ENCODE results near the gene NUDT3.
"Not testable (repeated sequence)": the region's sequence is repeated elsewhere in the genome, so short reads cannot be mapped to it uniquely, and the experiment has no call there.

The NUDT3 gene

DNA sequence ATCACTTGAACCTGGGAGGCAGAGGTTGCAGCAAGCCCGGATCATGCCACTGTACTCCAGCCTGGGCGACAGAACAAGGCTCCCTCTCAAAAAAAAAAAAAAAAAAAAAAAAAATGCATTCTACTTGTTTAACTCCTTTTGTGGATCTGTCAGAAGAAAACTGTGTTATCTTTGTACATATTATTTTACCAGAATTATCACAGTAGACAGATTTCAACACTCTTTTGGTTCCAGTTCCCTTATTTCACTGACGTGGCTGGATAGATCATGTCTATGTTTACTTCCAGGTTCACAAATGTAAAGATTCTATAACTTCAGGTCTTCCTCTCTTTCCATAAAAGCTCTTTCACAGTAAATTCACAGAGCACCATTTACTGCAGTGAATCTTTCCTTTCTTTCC, 18.4 kb downstream of the NUDT3 start:
- H3K4me3 ChIP-seq, result no peak overlapping the region
- TF ChIP-seq Cebpa-rat (IDR thresholded peaks at IDR 0.05), result no peak
- no peaks in the 10 kb centered on the region for H3K27me3 ChIP-seq
- H3K4me1 ChIP-seq, result peaks cover 20% of the 10 kb centered on the region; the same call in 1 of the 2 replicates
- H4K20me1 ChIP-seq, result peaks cover 98% of the 10 kb centered on the region
- no peak overlapping the region for H3K9ac ChIP-seq
- no peak overlapping the region for H3K4me2 ChIP-seq
- peaks cover 52% of the 10 kb centered on the region for H3K36me3 ChIP-seq
- no peak overlapping the region for H3K27ac ChIP-seq
- no peaks in the 10 kb centered on the region for H3K9me3 ChIP-seq

DNA sequence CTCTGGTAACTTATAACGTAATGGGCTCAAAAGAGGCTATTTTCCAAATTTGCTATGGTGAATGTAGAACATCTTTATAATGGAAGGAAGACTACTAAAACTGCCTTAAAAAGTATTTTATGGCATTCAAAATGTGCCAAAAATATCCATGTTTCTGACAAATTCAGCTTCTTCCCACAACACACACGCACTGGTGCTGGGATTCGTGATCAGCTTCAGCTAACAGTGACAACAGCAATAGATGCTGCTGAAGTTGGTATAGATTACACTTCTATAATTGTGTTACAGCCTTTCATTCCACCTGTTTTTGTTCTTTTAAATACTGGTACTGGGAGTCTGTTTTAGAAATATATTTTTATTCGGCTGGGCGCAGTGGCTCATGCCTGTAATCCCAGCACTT, 19.0 kb downstream of the NUDT3 start:
- H3K9ac ChIP-seq, result no peak overlapping the region
- H3K9me3 ChIP-seq, result no peaks in the 10 kb centered on the region
- H4K20me1 ChIP-seq, result peaks cover 98% of the 10 kb centered on the region
- H3K36me3 ChIP-seq, result peaks cover 55% of the 10 kb centered on the region
- H3K4me3 ChIP-seq, result no peak overlapping the region
- H3K27ac ChIP-seq, result no peak overlapping the region
- TF ChIP-seq Cebpa-rat (IDR thresholded peaks at IDR 0.05), result no peak
- H3K4me2 ChIP-seq, result no peak overlapping the region
- H3K4me1 ChIP-seq, result peaks cover 22% of the 10 kb centered on the region
- H3K27me3 ChIP-seq, result no peaks in the 10 kb centered on the region

DNA sequence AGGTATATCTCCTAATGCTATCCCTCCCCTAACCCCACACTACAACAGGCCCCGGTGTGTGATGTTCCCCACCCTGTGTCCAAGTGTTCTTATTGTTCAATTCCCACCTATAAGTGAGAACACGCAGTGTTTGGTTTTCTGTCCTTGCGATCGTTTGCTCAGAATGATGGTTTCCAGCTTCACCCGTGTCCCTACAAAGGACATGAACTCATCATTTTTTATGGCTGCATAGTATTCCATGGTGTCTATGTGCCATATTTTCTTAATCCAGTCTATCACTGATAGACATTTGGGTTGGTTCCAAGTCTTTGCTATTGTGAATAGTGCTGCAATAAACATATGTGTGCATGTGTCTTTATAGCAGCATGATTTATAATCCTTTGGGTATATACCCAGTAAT, 20.6 kb downstream of the NUDT3 start:
- H3K4me2 ChIP-seq, H3K27ac ChIP-seq: not testable (repeated sequence)
- H4K20me1 ChIP-seq, result peaks cover 98% of the 10 kb centered on the region

DNA sequence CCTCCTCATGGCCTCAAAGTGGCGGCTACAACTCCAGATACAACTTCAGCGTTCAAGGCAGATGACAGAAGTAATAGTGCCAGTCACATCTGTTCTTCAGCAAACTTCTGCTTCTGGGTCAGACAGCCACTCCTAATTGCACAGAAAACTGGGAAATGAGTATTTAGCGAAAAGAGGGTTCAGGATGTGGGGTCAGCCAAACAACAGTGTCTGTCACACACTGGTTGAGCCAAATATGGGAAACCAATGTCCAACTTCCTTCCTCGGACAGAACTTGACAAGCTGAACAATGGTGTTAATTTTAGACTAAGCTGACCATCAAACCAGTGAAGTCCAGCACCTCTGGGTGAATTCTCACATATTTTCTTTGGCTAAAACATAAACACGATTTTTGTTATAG, 22.1 kb downstream of the NUDT3 start:
- Histone ChIP-seq H3K27me3 (no peaks in the 10 kb centered on the region), H4K20me1 (peaks cover 95% of the 10 kb centered on the region), H3K9ac (no peak overlapping the region), H3K9me3 (no peaks in the 10 kb centered on the region), H3K4me3 (no peak overlapping the region), H3K4me2 (no peak overlapping the region), H3K4me1 (peaks cover 25% of the 10 kb centered on the region), H3K27ac (no peak overlapping the region), H3K36me3 (peaks cover 41% of the 10 kb centered on the region)
- TF ChIP-seq Cebpa-rat (IDR thresholded peaks at IDR 0.05), result no peak

More for the DNA sequence above, 20.6 kb downstream of the NUDT3 start:
- Histone ChIP-seq H3K4me1 (peaks cover 25% of the 10 kb centered on the region), H3K36me3 (peaks cover 50% of the 10 kb centered on the region)
- not testable (repeated sequence) for H3K9me3 ChIP-seq, H3K4me3 ChIP-seq, H3K27me3 ChIP-seq, H3K9ac ChIP-seq

DNA sequence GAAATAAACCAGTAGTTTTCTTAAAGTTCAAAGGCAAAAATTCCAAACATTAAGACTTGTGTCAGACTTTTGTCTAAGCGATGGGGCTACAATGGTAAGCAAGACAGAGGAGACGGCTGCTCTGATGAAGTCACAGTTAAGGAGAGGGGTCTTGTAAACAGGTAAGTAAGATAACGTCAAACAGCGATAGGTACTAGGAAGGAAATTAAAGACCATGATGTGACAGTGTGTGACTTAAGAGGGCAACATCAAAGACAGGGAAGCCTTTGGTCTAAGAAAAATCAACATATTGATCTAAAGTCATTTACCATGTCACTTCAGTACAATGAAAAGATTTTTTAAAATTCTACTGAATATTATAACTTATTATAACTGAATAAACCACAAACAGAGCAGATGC, 23.1 kb downstream of the NUDT3 start:
- peaks cover 95% of the 10 kb centered on the region for H4K20me1 ChIP-seq
- H3K4me3 ChIP-seq, result no peak overlapping the region
- H3K4me1 ChIP-seq, result peaks cover 23% of the 10 kb centered on the region
- H3K4me2 ChIP-seq, result no peak overlapping the region
- H3K27me3 ChIP-seq, result no peaks in the 10 kb centered on the region
- H3K27ac ChIP-seq, result no peak overlapping the region
- TF ChIP-seq Cebpa-rat (IDR thresholded peaks at IDR 0.05), result no peak
- no peaks in the 10 kb centered on the region for H3K9me3 ChIP-seq
- H3K36me3 ChIP-seq, result peaks cover 41% of the 10 kb centered on the region
- no peak overlapping the region for H3K9ac ChIP-seq

DNA sequence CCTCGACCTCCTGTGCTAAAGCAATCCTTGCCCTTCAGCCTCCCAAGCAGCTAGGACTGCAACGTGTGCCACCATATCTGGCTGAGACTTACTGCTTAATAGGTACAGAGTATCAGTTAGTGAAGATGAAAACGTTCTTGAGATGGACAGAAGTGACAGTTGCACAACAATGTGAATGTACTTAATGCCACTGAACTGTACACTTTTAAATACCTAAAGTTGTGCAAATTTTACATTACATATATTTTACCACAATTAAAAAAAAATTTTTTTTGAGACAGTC, 25.9 kb downstream of the NUDT3 start:
- peaks cover 97% of the 10 kb centered on the region for H4K20me1 ChIP-seq
- H3K4me1 ChIP-seq, result peaks cover 23% of the 10 kb centered on the region
- TF ChIP-seq Cebpa-rat (IDR thresholded peaks at IDR 0.05), result no peak
- no peaks in the 10 kb centered on the region for H3K27me3 ChIP-seq
- H3K9ac ChIP-seq, result no peak overlapping the region
- no peak overlapping the region for H3K4me2 ChIP-seq
- peaks cover 33% of the 10 kb centered on the region for H3K36me3 ChIP-seq
- no peak overlapping the region for H3K27ac ChIP-seq
- no peaks in the 10 kb centered on the region for H3K9me3 ChIP-seq
- no peak overlapping the region for H3K4me3 ChIP-seq

DNA sequence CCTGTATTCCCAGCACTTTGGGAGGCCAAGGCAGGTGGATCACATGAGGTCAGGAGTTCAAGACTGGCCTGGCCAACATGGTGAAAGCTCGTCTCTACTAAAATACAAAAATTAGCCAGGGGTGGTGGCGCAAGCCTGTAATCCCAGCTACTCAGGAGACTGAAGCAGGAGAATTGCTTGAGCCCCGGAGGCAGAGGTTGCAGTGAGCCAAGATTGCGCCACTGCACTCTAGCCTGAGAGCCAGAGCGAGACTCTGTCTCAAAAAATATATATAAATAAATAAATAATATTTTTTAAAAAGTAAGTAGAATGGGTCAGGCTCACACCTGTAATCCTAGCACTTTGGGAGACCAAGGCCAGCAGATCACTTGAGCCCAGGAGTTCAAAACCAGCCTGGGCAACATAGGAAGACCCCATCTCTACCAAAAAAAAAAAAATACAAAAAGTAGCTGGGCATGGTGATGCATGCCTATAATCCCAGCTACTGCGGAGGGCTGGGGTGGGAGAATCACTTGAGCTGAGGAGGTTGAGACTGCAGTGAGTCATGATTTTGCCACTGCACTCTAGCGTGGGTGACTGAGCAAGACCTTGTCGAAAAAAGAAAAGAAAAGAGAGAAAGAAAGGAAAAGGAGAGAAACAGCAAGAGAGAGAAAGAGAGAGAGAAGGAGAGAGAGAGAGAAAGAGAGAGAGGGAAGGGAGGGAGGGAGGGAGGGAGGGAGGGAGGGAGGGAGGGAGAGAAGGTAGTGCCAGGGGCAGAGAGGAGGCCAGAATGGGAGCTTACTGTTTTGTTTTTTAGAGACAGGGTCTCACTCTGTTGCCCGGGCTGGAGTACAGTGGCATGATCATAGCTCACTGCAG, 26.5 kb downstream of the NUDT3 start:
- H3K27ac ChIP-seq, H3K9me3 ChIP-seq, H3K9ac ChIP-seq, H3K4me2 ChIP-seq, H3K4me3 ChIP-seq, H3K27me3 ChIP-seq: not testable (repeated sequence)
- H4K20me1 ChIP-seq, result peaks cover 97% of the 10 kb centered on the region
- H3K4me1 ChIP-seq, result peaks cover 23% of the 10 kb centered on the region
- peaks cover 29% of the 10 kb centered on the region for H3K36me3 ChIP-seq

DNA sequence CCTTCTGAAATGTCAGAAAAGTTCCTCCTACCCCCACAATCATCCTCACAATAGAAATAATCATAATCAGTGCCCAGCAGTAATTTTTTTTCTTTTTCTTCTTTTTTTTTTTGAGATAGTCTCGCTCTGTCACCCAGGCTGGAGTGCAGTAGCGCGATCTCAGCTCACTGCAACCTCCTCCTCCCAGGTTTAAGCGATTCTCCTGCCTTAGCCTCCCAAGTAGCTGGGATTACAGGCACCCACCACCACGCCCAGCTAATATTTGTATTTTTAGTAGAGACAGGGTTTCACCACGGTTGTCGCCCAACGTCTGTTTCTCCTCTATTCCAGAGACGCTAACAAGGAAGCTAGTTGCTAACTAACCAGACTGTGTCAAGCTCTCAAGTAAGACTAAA, 28.8 kb downstream of the NUDT3 start:
- H3K9ac ChIP-seq, H3K4me3 ChIP-seq, H3K4me2 ChIP-seq, H3K27ac ChIP-seq, H3K9me3 ChIP-seq, H3K27me3 ChIP-seq: not testable (repeated sequence)
- H3K4me1 ChIP-seq, result peaks cover 14% of the 10 kb centered on the region; the same call in 1 of the 2 replicates
- peaks cover 11% of the 10 kb centered on the region; the same call in 1 of the 2 replicates for H3K36me3 ChIP-seq
- peaks cover 97% of the 10 kb centered on the region for H4K20me1 ChIP-seq

DNA sequence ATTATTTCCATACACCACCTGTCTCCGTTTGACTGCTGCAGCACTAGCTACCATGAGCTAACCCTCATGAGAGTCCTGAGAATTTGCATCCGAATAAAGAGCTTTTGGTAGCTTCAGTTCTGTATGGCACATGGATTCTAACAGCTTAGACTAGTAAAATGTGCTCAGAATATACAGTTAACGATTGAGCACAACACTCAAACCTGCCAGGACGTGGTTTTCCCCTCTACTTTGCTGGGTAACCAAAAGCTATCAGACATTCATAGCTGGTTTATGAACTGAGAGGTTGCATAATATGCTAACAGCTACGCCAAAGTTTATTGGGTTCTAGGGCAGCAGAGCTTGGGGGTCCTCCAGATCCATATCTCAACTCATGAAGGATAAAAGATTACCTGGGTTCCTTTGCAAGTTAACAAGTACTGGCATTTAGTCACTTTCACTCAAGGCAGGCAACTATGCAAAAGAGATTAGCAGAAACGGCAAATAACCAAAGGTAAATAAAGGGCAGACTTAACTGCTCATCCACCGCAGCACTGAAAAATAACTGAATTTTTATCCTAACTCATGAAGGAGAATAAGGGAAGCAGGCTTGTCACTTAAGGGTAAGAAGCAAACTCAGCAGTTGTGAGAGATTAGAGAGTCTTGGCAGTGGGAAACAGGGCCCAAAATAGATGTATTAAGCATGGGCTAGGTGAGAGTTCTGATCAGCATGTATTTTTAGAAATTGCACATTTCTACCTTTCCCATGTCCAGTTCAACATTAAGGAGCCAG, 29.4 kb downstream of the NUDT3 start:
- no peak overlapping the region for H3K4me2 ChIP-seq
- H3K4me3 ChIP-seq, result no peak overlapping the region
- H3K9ac ChIP-seq, result no peak overlapping the region

DNA sequence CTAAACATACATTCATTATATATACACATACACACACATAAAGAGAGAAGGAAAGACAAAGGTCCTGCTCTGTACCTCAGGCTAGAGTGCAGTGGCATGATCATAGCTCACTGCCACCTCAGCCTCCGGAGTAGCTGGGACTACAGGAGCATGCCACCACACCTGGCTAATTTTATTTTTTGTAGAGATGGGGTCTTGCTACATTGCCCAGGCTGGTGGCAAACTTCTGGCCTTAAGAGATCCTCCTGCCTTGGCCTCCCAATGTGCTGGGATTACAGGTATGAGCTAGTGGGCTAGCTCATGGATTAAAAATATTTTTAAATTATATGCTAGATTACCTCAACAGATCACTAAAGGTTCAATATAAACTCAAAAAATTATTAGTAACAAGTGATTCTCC, 30.3 kb downstream of the NUDT3 start:
- Histone ChIP-seq H3K4me1 (0 out of 2 replicates have a peak, but pooled peaks cover 9% of the 10 kb centered on the region), H3K9me3 (no peaks in the 10 kb centered on the region), H3K36me3 (0 out of 2 replicates have a peak, but pooled peaks cover 6% of the 10 kb centered on the region), H3K4me2 (no peak overlapping the region), H3K9ac (no peak overlapping the region), H3K4me3 (no peak overlapping the region), H3K27ac (no peak overlapping the region), H4K20me1 (peaks cover 97% of the 10 kb centered on the region), H3K27me3 (no peaks in the 10 kb centered on the region)
- TF ChIP-seq Cebpa-rat (IDR thresholded peaks at IDR 0.05), result no peak

More for the DNA sequence above, 29.4 kb downstream of the NUDT3 start:
- no peaks in the 10 kb centered on the region for H3K9me3 ChIP-seq
- H3K36me3 ChIP-seq, result peaks cover 5% of the 10 kb centered on the region; the same call in 1 of the 2 replicates
- H3K27me3 ChIP-seq, result no peaks in the 10 kb centered on the region
- no peak overlapping the region for H3K27ac ChIP-seq
- peaks cover 97% of the 10 kb centered on the region for H4K20me1 ChIP-seq
- TF ChIP-seq Cebpa-rat (IDR thresholded peaks at IDR 0.05), result no peak
- H3K4me1 ChIP-seq, result 0 out of 2 replicates have a peak, but pooled peaks cover 9% of the 10 kb centered on the region

Measured in BLaER1 (cell line).